ENCODE data around the gene PCDH15. TPM values are rescaled to one million over a fixed set of nuclear protein-coding genes. Genes with fewer than 3 reads are reported as not detected.

The PCDH15 gene
- total RNA-seq, 2 donors from 2014 or later: 0.19 to 0.51 TPM

DNA sequence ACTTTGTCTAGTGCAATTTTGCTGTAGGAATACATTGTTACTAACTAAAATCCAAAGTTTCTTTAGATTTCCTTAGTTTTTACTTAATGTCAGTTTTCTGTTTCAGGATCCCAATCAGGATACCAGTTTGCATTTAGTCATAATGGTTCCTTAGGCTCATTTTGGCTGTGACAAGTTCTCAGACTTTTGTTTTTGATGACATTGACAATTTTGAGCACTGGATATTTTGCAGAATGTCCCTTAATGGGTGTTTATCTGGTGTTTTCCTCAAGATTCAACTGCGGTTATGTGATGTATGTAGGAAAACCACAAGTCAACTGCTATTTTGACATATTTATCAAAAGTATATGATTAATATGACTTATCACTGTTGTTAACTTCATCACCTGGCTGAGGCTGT, 482.6 kb downstream of the PCDH15 start:
- DNase-seq (ENCODE audit: low spot score): no peak
- no peak overlapping the region for H3K27ac ChIP-seq
- H3K36me3 ChIP-seq: no peaks in the 10 kb centered on the region
- no peaks in the 10 kb centered on the region for H3K4me1 ChIP-seq
- H3K27me3 ChIP-seq: no peaks in the 10 kb centered on the region
- TF ChIP-seq, protein P1, sequence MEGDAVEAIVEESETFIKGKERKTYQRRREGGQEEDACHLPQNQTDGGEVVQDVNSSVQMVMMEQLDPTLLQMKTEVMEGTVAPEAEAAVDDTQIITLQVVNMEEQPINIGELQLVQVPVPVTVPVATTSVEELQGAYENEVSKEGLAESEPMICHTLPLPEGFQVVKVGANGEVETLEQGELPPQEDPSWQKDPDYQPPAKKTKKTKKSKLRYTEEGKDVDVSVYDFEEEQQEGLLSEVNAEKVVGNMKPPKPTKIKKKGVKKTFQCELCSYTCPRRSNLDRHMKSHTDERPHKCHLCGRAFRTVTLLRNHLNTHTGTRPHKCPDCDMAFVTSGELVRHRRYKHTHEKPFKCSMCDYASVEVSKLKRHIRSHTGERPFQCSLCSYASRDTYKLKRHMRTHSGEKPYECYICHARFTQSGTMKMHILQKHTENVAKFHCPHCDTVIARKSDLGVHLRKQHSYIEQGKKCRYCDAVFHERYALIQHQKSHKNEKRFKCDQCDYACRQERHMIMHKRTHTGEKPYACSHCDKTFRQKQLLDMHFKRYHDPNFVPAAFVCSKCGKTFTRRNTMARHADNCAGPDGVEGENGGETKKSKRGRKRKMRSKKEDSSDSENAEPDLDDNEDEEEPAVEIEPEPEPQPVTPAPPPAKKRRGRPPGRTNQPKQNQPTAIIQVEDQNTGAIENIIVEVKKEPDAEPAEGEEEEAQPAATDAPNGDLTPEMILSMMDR (IDR thresholded peaks at IDR 0.05): no peak
- peaks cover 0 to 3% of the 10 kb centered on the region in 2 donors for H3K9me3 ChIP-seq
- no peak overlapping the region for H3K4me3 ChIP-seq

- DNase-seq (ENCODE audit: low spot score): no peak
- Histone ChIP-seq H3K4me1 (no peaks in the 10 kb centered on the region), H3K27ac (no peak overlapping the region), H3K36me3 (no peaks in the 10 kb centered on the region), H3K4me3 (no peak overlapping the region), H3K9me3 (peaks cover 0 to 3% of the 10 kb centered on the region in 2 donors), H3K27me3 (no peaks in the 10 kb centered on the region)
- TF ChIP-seq, protein P1 (IDR thresholded peaks at IDR 0.05): no peak
Measured at GRCh38 chr10:54314430-54314829, 486.6 kb downstream of the PCDH15 start.

- H3K4me3 ChIP-seq: no peak overlapping the region
- no peaks in the 10 kb centered on the region for H3K4me1 ChIP-seq
- no peak overlapping the region for H3K27ac ChIP-seq
- H3K36me3 ChIP-seq: no peaks in the 10 kb centered on the region
- H3K27me3 ChIP-seq: no peaks in the 10 kb centered on the region
- no peak for DNase-seq (ENCODE audit: low spot score)
- H3K9me3 ChIP-seq: no peaks in the 10 kb centered on the region
- TF ChIP-seq, protein P1 (IDR thresholded peaks at IDR 0.05): no peak
Measured at GRCh38 chr10:54284526-54285193, 516.4 kb downstream of the PCDH15 start.

DNA sequence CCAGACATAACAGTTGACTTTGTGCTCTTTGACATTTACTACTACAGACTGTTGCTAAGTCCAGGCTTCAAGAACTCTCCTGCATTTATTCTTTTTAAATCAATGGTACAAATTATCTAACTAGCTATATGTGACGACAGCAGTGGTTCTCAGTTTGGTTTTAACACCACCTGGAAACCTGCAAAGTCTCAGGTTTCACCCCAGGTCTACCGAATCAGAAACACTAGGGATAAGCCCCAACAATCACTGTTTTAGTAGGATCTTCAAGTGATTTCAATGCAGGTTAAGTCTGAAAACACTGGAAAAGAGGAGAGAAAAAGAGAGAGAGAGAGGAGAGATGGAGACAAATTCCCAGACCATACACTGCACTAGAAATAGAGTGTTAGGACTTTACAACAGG, 519.0 kb downstream of the PCDH15 start:
- H3K27ac ChIP-seq: no peak overlapping the region
- TF ChIP-seq, protein P1 (IDR thresholded peaks at IDR 0.05): no peak
- H3K4me1 ChIP-seq: no peaks in the 10 kb centered on the region
- no peak for DNase-seq (ENCODE audit: low spot score)
- H3K4me3 ChIP-seq: no peak overlapping the region
- H3K27me3 ChIP-seq: no peaks in the 10 kb centered on the region
- H3K9me3 ChIP-seq: no peaks in the 10 kb centered on the region
- no peaks in the 10 kb centered on the region for H3K36me3 ChIP-seq

GRCh38 chr10:54266395-54266794, 534.6 kb downstream of the PCDH15 start:
- no peaks in the 10 kb centered on the region for H3K4me1 ChIP-seq
- TF ChIP-seq, protein P1 (IDR thresholded peaks at IDR 0.05): no peak
- peaks cover 0 to 7% of the 10 kb centered on the region in 2 donors for H3K9me3 ChIP-seq
- no peaks in the 10 kb centered on the region for H3K36me3 ChIP-seq
- no peak for DNase-seq (ENCODE audit: low spot score)
- no peak overlapping the region for H3K27ac ChIP-seq
- no peaks in the 10 kb centered on the region for H3K27me3 ChIP-seq
- H3K4me3 ChIP-seq: no peak overlapping the region

GRCh38 chr10:54262726-54263125, 538.3 kb downstream of the PCDH15 start:
- H3K9me3 ChIP-seq: peaks cover 0 to 7% of the 10 kb centered on the region in 2 donors
- TF ChIP-seq, protein P1 (IDR thresholded peaks at IDR 0.05): no peak
- no peaks in the 10 kb centered on the region for H3K36me3 ChIP-seq
- no peaks in the 10 kb centered on the region for H3K4me1 ChIP-seq
- no peak for DNase-seq (ENCODE audit: low spot score)
- H3K27ac ChIP-seq: no peak overlapping the region
- no peak overlapping the region for H3K4me3 ChIP-seq
- no peaks in the 10 kb centered on the region for H3K27me3 ChIP-seq
